IPS-NIHi7 (cell line): ENCODE measurements around the gene PRMT7.

Experiments
- DNase-seq: peaks from one replicate; pipeline ENCODE4 v3.0.0; 2012; ENCODE audit warnings: mixed read lengths; ENCODE audit errors: extremely low spot score

PRMT7 gene

GRCh38 chr16:68347605-68348004 is 36.8 kb downstream of the PRMT7 start:
- DNase-seq, result no peak

- no peak for DNase-seq
Observed at GRCh38 chr16:68348639-68349445, 38.0 kb downstream of the PRMT7 start.

- no peak for DNase-seq
Observed at GRCh38 chr16:68349838-68350410, 39.1 kb downstream of the PRMT7 start.

GRCh38 chr16:68350813-68351350 is 40.1 kb downstream of the PRMT7 start:
- DNase-seq, result no peak

GRCh38 chr16:68351463-68351862 is 40.6 kb downstream of the PRMT7 start:
- DNase-seq, result no peak

GRCh38 chr16:68351991-68352431 is 41.2 kb downstream of the PRMT7 start:
- no peak for DNase-seq

- no peak for DNase-seq
Observed at GRCh38 chr16:68353366-68353765, 42.5 kb downstream of the PRMT7 start.

GRCh38 chr16:68354816-68355215 is 44.0 kb downstream of the PRMT7 start:
- DNase-seq, result no peak

- peak; percentile 68 for DNase-seq
Observed at GRCh38 chr16:68355447-68356248, 44.8 kb downstream of the PRMT7 start.

- DNase-seq, result no peak
Observed at GRCh38 chr16:68356249-68356918, 45.6 kb downstream of the PRMT7 start.

- no peak for DNase-seq
Observed at GRCh38 chr16:68356919-68357286, 46.1 kb downstream of the PRMT7 start.

- DNase-seq, result no peak
Observed at GRCh38 chr16:68357521-68357922, 46.7 kb downstream of the PRMT7 start.

GRCh38 chr16:68357923-68358322 is 47.1 kb downstream of the PRMT7 start:
- DNase-seq, result no peak

- no peak for DNase-seq
Observed at GRCh38 chr16:68358951-68359350, 48.1 kb downstream of the PRMT7 start.

GRCh38 chr16:68359398-68360191 is 48.8 kb downstream of the PRMT7 start:
- DNase-seq, result no peak

- DNase-seq, result no peak
Observed at GRCh38 chr16:68360547-68360946, 49.7 kb downstream of the PRMT7 start.

- DNase-seq, result no peak
Observed at GRCh38 chr16:68360956-68361355, 50.1 kb downstream of the PRMT7 start.

- no peak for DNase-seq
Observed at GRCh38 chr16:68361485-68361884, 50.7 kb downstream of the PRMT7 start.

- no peak for DNase-seq
Observed at GRCh38 chr16:68362262-68362913, 51.6 kb downstream of the PRMT7 start.

- DNase-seq, result no peak
Observed at GRCh38 chr16:68362947-68363657, 52.3 kb downstream of the PRMT7 start.
